Measurements from ENCODE around the gene SLC30A7. TPM values are rescaled to one million over a fixed set of nuclear protein-coding genes. Genes with fewer than 3 reads are reported as not detected.

Gene SLC30A7
- total RNA-seq, 1 experiment from 2014 or later = 20.7 TPM

- TF ChIP-seq ERG (CRISPR knock-in tag; IDR thresholded peaks at IDR 0.05) (no peak), TEAD1 (CRISPR knock-in tag; IDR thresholded peaks at IDR 0.05) (no peak), JUN (CRISPR knock-in tag; IDR thresholded peaks at IDR 0.05) (no peak), FOXK1 (CRISPR knock-in tag; IDR thresholded peaks at IDR 0.05) (no peak)
These were observed 99.5 kb downstream of the SLC30A7 start (continued) for GRCh38 chr1:100995198-100995988.

- Mint-ChIP-seq H3K36me3 (peaks cover 31% of the 10 kb centered on the region), H3K4me3 (no peak overlapping the region), H3K27ac (no peak overlapping the region), H3K9me3 (no peaks in the 10 kb centered on the region), H3K4me1 (peaks cover 10% of the 10 kb centered on the region), H3K27me3 (ENCODE audit: low read depth) (no peaks in the 10 kb centered on the region)
- no peak for TF ChIP-seq IRF2 (CRISPR knock-in tag; IDR thresholded peaks at IDR 0.05; ENCODE audit: borderline replicate concordance, low read depth)
- TF ChIP-seq CTCF (IDR thresholded peaks at IDR 0.05) = no peak
- TF ChIP-seq E2F4 (CRISPR knock-in tag; IDR thresholded peaks at IDR 0.05; ENCODE audit: borderline replicate concordance, low read depth) = no peak
- TF ChIP-seq ZNF532 (CRISPR knock-in tag; IDR thresholded peaks at IDR 0.05; ENCODE audit: borderline replicate concordance) = no peak
- TF ChIP-seq CDX4 (CRISPR knock-in tag; IDR thresholded peaks at IDR 0.05; ENCODE audit: borderline replicate concordance) = no peak
- ChIA-PET POLR2A (no interaction called here), CTCF (no interaction called here)
- ATAC-seq (no peak), DNase-seq (ENCODE audit: low spot score) (no peak)
These were observed 102.5 kb downstream of the SLC30A7 start for GRCh38 chr1:100998426-100998825.

GRCh38 chr1:101000131-101000873, 104.4 kb downstream of the SLC30A7 start:
- Mint-ChIP-seq H3K9me3 (no peaks in the 10 kb centered on the region), H3K27me3 (ENCODE audit: low read depth) (no peaks in the 10 kb centered on the region), H3K27ac (no peak overlapping the region), H3K4me3 (no peak overlapping the region), H3K4me1 (peaks cover 23% of the 10 kb centered on the region), H3K36me3 (peaks cover 28% of the 10 kb centered on the region)
- POLR2A ChIA-PET = no interaction called here
- TF ChIP-seq MAX (CRISPR knock-in tag; IDR thresholded peaks at IDR 0.05) = no peak
- TF ChIP-seq ZNF121 (CRISPR knock-in tag; IDR thresholded peaks at IDR 0.05) = no peak
- no peak for TF ChIP-seq E2F5 (CRISPR knock-in tag; IDR thresholded peaks at IDR 0.05)
- no peak for TF ChIP-seq IRF2 (CRISPR knock-in tag; IDR thresholded peaks at IDR 0.05; ENCODE audit: borderline replicate concordance, low read depth)
- no peak for TF ChIP-seq TEAD4 (CRISPR knock-in tag; IDR thresholded peaks at IDR 0.05)
- no peak for TF ChIP-seq ZSCAN18 (CRISPR knock-in tag; IDR thresholded peaks at IDR 0.05)
- no peak for TF ChIP-seq NR2C2 (CRISPR knock-in tag; IDR thresholded peaks at IDR 0.05)
- ATAC-seq = no peak
- CTCF ChIA-PET = no interaction called here
- no peak for DNase-seq (ENCODE audit: low spot score)
